Loucy (cell line): Measurements from ENCODE around the gene PLA2G2A.

Experiments used
- H2AFZ ChIP-seq: fragments of 200-600 bp; sonication (generic); 2 replicates; pipeline ENCODE4 v1.6.0; 2016; ENCODE audit warnings: antibody characterized with exemption, mild to moderate bottlenecking, low read length, moderate library complexity
- H3F3A ChIP-seq: fragments of 200-600 bp; 2 replicates; pipeline ENCODE4 v1.6.0; 2016; ENCODE audit warnings: antibody characterized with exemption, low read depth, mild to moderate bottlenecking
- H3K27me3 ChIP-seq: fragments of 200-600 bp; sonication (generic); 2 replicates; pipeline ENCODE4 v1.6.1; 2014; ENCODE audit warnings: low read length, mild to moderate bottlenecking; ENCODE audit not compliant: insufficient read depth, poor library complexity, severe bottlenecking
- H3K36me3 ChIP-seq: fragments of 200-600 bp; sonication (generic); 2 replicates; pipeline ENCODE4 v1.6.1; 2016; ENCODE audit warnings: low read length; ENCODE audit not compliant: insufficient read depth
- H3K4me1 ChIP-seq: fragments of 200-600 bp; sonication (generic); 2 replicates; pipeline ENCODE4 v1.5.1; 2014; ENCODE audit warnings: low read length, mild to moderate bottlenecking; ENCODE audit not compliant: insufficient read depth, poor library complexity, severe bottlenecking
- H3K4me2 ChIP-seq: fragments of 200-600 bp; sonication (generic); 2 replicates; pipeline ENCODE4 v1.6.0; 2014; ENCODE audit warnings: antibody characterized with exemption, low read length, low read depth, mild to moderate bottlenecking; ENCODE audit not compliant: poor library complexity, severe bottlenecking
- H3K4me3 ChIP-seq: fragments of 200-600 bp; sonication (generic); 2 replicates; pipeline ENCODE4 v1.5.1; 2014; ENCODE audit warnings: low read length, mild to moderate bottlenecking, mixed read lengths; ENCODE audit not compliant: poor library complexity, severe bottlenecking
- H3K79me2 ChIP-seq: fragments of 200-600 bp; sonication (generic); 2 replicates; pipeline ENCODE4 v1.6.1; 2014; ENCODE audit warnings: low read length; ENCODE audit not compliant: insufficient read depth
- H3K9ac ChIP-seq: fragments of 200-600 bp; sonication (generic); 2 replicates; pipeline ENCODE4 v1.6.0; 2014; ENCODE audit warnings: mild to moderate bottlenecking, low read depth, low read length, moderate library complexity; ENCODE audit not compliant: poor library complexity, severe bottlenecking
- H3K9me2 ChIP-seq: fragments of 200-600 bp; sonication (generic); replicated peaks from 2 replicates; pipeline ENCODE4 v1.6.1; 2016; ENCODE audit warnings: low read depth, low read length, mixed read lengths
- H3K9me3 ChIP-seq: fragments of 200-600 bp; sonication (generic); 2 replicates; pipeline ENCODE4 v1.6.1; 2014; ENCODE audit warnings: mild to moderate bottlenecking, antibody characterized with exemption, low read length, low read depth; ENCODE audit not compliant: insufficient read depth
- H4K20me1 ChIP-seq: fragments of 200-600 bp; sonication (generic); 2 replicates; pipeline ENCODE4 v1.6.0; 2014; ENCODE audit warnings: antibody characterized with exemption, low read length, mild to moderate bottlenecking; ENCODE audit not compliant: insufficient read depth, poor library complexity, severe bottlenecking
- CTCF ChIP-seq: fragments of 200-600 bp; sonication (generic); conservative IDR thresholded peaks from 2 replicates; pipeline ENCODE4 v1.5.1; 2014; ENCODE audit warnings: mild to moderate bottlenecking, antibody characterized with exemption, low read length
- EZH2phosphoT487 ChIP-seq: fragments of 200-600 bp; IDR thresholded peaks from 2 replicates; pipeline ENCODE4 v1.6.1; 2018; ENCODE audit warnings: antibody characterized with exemption, mild to moderate bottlenecking, moderate library complexity, borderline replicate concordance

PLA2G2A gene

GRCh38 chr1:19942657-19943056, 36.8 kb downstream of the PLA2G2A start:
- Histone ChIP-seq H3K9me2 (no peaks in the 10 kb centered on the region), H3K36me3 (no peaks in the 10 kb centered on the region), H3K4me3 (no peak overlapping the region), H3K4me2 (no peak overlapping the region), H3F3A (no peaks in the 10 kb centered on the region), H2AFZ (no peak overlapping the region), H3K4me1 (no peaks in the 10 kb centered on the region), H3K27me3 (no peaks in the 10 kb centered on the region), H3K9ac (no peak overlapping the region), H4K20me1 (no peaks in the 10 kb centered on the region), H3K79me2 (no peaks in the 10 kb centered on the region), H3K9me3 (no peaks in the 10 kb centered on the region)
- no peak for TF ChIP-seq CTCF
- no peak for TF ChIP-seq EZH2phosphoT487

GRCh38 chr1:19942088-19942487, 37.3 kb downstream of the PLA2G2A start:
- Histone ChIP-seq H3K79me2 (no peaks in the 10 kb centered on the region), H3K9me2 (no peaks in the 10 kb centered on the region), H3K4me1 (no peaks in the 10 kb centered on the region), H3K36me3 (no peaks in the 10 kb centered on the region), H3K27me3 (no peaks in the 10 kb centered on the region), H3F3A (no peaks in the 10 kb centered on the region), H3K9ac (no peak overlapping the region), H3K4me2 (no peak overlapping the region), H2AFZ (no peak overlapping the region), H3K9me3 (no peaks in the 10 kb centered on the region), H4K20me1 (no peaks in the 10 kb centered on the region), H3K4me3 (no peak overlapping the region)
- TF ChIP-seq CTCF (no peak), EZH2phosphoT487 (no peak)

GRCh38 chr1:19941206-19941568, 38.2 kb downstream of the PLA2G2A start:
- Histone ChIP-seq H3K79me2 (no peaks in the 10 kb centered on the region), H3K4me2 (no peak overlapping the region), H3K27me3 (no peaks in the 10 kb centered on the region), H3K4me1 (no peaks in the 10 kb centered on the region), H3K9me2 (no peaks in the 10 kb centered on the region), H3K4me3 (no peak overlapping the region), H4K20me1 (no peaks in the 10 kb centered on the region), H3K36me3 (no peaks in the 10 kb centered on the region), H2AFZ (no peak overlapping the region), H3F3A (no peaks in the 10 kb centered on the region), H3K9ac (no peak overlapping the region), H3K9me3 (no peaks in the 10 kb centered on the region)
- TF ChIP-seq EZH2phosphoT487 (no peak), CTCF (no peak)
